Gastrocnemius medialis (tissue), 4 donors: ENCODE results near the gene TPRG1.

Experiments
- CTCF ChIP-seq, 5 experiments: fragments of 450-650 bp in 3 of 5; fragments of 200-600 bp in 2 of 5; sonication (generic) in 2 of 5; IDR thresholded peaks in 4 of 5; conservative IDR thresholded peaks in 1 of 5; 1 replicate in 4 of 5; 2 replicates in 1 of 5; pipeline ENCODE4 v1.5.1; 2016 to 2019; ENCODE audit warnings: antibody characterized with exemption in 5 of 5, mild to moderate bottlenecking in 3 of 5, moderate library complexity in 3 of 5
- POLR2A ChIP-seq, 2 donors: fragments of 450-650 bp; IDR thresholded peaks; one replicate each; pipeline ENCODE4 v1.6.1; 2017; ENCODE audit warnings: antibody characterized with exemption in 2 of 2, mild to moderate bottlenecking in 2 of 2, moderate library complexity in 2 of 2

- TF ChIP-seq CTCF (IDR thresholded peaks at IDR 0.05 in 4 of 5, conservative IDR thresholded peaks at IDR 0.05 in 1 of 5) (no peak), POLR2A (IDR thresholded peaks at IDR 0.05) (no peak)
Measured at GRCh38 chr3:189305412-189305811, 133.6 kb downstream of the TPRG1 start.
